HG02763 (cell line): ENCODE results near the gene KRTAP4-12.
"Not testable (repeated sequence)": the region's sequence is repeated elsewhere in the genome, so short reads cannot be mapped to it uniquely, and the experiment has no call there.

ENCODE experiments used
- ATAC-seq: cut with Tn5 transposase; IDR thresholded peaks from one replicate; pipeline ENCODE4 v1.9.1; 2021; ENCODE audit warnings: mild to moderate bottlenecking, moderate library complexity; ENCODE audit not compliant: unreplicated experiment

KRTAP4-12 gene

GRCh38 chr17:41127371-41127770 is 3.4 kb upstream of the KRTAP4-12 start:
- no peak for ATAC-seq

DNA sequence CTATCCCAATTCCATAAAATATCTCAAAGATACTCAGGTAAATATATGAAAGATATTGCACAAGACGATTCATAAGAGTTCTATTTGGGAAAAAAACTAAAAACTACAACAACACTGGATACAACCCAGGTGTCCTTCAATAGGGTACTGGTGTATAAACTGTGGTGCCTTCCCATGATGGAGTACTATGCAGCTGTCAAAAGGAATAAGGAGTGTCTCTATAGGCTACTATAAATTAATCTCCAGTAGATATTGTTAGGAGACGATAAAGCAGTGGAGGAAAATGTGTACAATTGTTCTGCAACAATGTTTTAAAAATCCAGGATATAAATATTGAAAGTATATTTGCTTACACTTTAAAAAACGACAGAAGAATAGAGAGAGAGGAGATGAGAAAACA is 2.4 kb upstream of the KRTAP4-12 start:
- ATAC-seq: no peak

DNA sequence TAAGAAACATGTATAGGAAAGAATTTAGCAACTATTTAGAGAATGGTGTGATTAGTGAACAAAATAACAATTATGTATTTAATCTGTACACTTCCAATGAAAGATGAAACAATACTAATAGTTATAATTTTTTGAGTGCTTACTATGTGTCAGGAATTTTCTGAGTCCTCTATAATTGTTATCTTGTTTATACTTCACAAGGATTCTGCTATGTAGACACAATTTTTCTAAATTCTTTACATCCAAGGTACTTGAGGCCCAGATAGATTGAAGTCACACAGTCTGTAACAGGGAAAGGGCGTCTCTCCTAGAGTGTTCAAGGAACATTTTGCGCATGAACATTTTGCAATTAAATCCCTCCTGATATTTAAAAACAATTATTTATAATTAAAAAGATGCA is 1.1 kb upstream of the KRTAP4-12 start:
- ATAC-seq: no peak

DNA sequence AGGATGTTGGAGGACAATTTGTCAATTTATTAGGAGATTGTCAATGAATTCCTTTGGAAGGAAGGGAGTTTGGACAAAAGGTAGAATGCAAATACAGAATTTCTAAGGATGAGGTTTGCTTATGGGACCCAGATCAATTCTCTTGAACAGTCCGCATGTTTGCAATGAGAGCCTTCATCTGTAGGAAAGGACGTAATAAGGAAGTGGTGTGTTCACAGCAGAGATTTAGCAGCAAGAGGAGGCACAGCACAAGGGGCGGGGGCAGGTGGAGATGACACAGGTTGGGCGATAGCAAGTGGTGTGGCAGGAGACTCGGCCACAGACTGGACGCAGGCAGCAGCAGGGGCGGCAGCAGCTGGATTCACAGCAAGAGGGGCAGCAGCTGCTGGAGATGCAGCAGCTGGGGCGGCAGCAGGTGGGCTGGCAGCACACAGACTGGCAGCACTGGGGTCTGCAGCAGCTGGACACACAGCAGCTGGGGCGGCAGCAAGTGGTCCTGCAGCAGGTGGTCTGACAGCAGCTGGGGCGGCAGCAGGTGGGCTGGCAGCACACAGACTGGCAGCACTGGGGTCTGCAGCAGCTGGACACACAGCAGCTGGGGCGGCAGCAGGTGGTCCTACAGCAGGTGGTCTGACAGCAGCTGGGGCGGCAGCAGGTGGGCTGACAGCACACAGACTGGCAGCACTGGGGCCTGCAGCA is 541 bp downstream of the KRTAP4-12 start:
- ATAC-seq: not testable (repeated sequence)

GRCh38 chr17:41121742-41122141 is 2.2 kb downstream of the KRTAP4-12 start:
- no peak for ATAC-seq

DNA sequence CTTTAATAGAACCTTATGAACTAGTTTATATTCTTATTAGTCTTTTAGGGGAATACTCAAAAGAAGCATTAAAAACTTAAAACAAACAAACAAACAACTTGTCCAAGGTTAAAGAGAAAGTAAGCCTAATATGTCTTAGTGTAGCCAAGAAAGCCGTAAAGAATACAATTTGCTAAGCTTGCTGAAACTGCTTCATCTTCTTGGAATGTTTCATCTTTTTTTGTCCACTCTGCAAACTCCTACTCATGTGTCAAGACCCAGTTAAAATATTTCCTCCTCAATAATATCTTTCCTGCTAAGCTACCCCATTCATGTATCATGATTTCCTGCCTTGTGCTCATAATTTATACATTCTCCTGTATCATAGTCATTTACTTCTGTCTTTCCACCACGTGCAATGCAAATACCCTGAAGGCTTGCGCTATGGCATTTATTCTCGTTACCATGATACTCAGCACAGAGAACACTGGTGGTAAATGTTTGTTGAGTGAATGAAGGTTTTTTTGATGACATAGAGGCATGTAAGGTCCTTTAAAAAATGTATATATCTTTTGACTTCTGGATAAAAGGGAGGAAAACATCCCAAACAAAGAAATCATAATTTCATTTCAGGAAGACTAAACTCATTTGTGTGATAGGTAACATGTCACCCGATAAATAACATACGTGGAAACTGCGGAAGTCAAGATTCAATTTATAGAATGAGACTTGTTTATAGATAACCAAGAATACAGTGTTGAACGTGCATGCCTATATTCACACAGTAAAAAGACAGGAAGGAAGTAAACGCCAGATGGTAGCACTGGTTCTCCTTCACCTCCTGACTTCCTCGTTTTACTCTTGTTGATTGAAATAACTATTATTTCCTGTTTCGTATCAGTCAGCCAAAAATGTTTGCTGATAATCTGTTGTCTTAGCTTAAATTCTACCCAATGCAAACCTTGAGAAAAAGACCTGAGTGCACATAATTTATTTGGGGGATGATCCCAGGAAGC is 4.0 kb downstream of the KRTAP4-12 start:
- not testable (repeated sequence) for ATAC-seq

- no peak for ATAC-seq
Measured at GRCh38 chr17:41118721-41119120, 5.3 kb downstream of the KRTAP4-12 start.

- not testable (repeated sequence) for ATAC-seq
Measured at GRCh38 chr17:41117846-41118386, 6.1 kb downstream of the KRTAP4-12 start, which contains the start of gene KRTAP4-11. KRTAP4-11 (minus strand) TSS chr17:41118373; CDS start chr17:41118315, 58 bp downstream.

DNA sequence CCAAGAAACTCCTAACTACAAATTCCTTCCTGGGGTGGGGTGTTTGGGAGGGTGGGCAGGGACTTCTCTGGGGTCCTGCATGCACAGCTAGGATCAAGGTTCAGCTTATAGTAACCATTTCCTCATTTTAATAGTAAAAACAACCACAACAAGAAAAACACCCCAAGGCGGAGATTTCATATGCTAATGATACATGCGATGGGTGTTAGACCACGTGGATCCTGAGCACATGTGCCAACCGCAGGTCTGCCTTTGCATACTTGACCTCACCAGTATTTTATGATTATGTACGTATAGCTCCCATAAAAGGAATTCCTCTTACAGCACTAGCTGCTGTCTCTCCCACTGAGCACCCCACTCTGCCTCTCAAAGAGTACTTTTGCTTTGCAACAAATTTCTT is 7.7 kb downstream of the KRTAP4-12 start:
- no peak for ATAC-seq

DNA sequence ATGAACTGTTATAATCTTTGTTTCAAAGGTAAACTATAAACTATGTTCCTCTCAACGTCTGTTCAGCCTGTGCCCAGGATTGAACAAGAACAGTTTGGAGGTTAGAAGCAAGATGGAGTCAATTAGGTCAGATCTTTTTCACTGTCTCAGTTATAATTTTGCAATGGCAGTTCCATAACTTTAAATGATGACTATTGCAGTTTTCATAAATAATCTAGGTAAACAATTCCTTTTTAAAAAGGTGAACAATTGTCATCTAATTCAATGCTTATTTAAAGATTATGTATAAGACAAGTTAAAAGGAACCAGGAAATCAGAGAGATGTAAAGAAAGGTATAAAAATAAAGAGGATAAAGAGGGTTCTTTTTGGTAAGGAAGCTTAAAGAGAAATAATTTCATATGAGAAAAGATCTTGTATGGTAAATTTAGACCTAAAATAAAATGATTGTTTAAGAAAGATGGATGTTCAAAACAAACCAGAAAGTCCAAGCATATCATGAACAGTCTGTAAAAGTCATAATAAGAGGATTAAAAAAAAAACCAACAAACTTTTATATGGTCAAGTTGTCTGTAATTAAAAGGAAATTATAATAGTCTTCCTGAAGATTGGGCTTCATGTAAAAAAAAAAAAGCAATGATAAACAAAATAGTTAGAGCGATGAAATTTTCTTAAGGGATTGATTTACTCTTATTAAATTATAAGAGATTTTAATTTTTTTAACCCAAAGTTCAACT is 12.7 kb downstream of the KRTAP4-12 start:
- no peak for ATAC-seq

DNA sequence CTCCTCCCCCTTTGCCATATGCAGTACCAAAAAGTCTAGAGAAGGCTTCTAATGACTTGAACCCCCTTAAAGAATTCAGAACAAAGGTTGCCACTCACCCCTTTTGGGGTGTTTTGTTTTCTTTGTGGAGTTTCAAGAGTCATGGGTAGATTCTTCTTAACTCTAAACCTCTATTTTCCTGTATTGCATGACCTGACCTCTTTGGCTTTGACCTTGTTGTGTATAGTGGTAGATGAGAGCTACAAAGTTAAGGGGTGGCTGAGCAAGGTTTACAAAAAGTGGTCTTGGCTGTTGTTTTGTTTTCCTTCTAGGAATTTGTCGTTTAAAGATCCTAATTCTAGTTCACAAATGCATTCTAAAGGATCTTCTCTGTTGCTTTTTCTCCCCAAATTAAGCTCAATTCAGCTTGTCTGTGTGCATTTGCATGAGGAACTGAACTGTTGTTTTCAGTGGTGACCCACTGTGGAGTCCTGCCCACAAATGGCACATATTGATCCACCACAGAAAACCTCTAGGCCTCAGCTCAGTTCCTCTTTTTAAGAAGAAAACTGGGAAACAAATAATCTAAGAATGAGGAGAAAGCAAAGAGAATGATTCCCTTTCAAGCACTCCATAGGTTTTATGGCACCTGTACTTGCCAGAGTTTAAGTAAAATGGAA is 15.1 kb downstream of the KRTAP4-12 start:
- not testable (repeated sequence) for ATAC-seq

- no peak for ATAC-seq
Measured at GRCh38 chr17:41107941-41108450, 16.0 kb downstream of the KRTAP4-12 start.

- ATAC-seq: not testable (repeated sequence)
Measured at GRCh38 chr17:41105347-41105746, 18.6 kb downstream of the KRTAP4-12 start, which contains the start of gene KRTAP4-9. KRTAP4-9 (plus strand) TSS chr17:41105389; CDS start chr17:41105389, 0 bp downstream.

DNA sequence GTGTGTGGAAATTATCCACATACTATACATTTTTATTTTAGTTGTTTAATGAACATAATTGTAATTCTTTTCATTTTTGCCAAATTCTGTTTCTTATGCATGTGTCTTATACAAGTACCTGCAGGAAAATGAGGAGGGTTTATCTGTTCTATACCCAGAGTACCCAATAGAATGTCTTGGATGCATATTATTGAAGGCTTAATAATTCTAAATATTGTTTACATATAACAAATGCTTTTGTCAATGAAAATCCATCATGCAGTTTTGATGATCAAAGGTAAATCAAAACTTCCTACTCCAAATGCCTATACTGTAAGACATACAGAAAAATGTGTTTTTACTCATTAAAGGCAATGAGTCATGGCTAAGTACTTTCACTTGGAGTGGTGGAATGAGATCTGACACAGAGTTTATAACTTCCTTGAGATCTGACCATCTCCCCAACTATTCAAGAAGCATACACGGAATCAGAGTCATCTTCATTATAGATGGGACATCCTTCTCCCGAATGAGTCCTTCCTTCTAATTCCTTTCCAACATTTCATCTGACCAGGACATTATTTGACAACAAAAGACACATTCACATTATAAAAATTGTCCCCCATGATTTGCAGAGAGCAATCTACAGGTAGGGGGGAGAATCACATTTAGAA is 19.5 kb downstream of the KRTAP4-12 start:
- not testable (repeated sequence) for ATAC-seq

- ATAC-seq: no peak
Measured at GRCh38 chr17:41103896-41104295, 20.1 kb downstream of the KRTAP4-12 start.

DNA sequence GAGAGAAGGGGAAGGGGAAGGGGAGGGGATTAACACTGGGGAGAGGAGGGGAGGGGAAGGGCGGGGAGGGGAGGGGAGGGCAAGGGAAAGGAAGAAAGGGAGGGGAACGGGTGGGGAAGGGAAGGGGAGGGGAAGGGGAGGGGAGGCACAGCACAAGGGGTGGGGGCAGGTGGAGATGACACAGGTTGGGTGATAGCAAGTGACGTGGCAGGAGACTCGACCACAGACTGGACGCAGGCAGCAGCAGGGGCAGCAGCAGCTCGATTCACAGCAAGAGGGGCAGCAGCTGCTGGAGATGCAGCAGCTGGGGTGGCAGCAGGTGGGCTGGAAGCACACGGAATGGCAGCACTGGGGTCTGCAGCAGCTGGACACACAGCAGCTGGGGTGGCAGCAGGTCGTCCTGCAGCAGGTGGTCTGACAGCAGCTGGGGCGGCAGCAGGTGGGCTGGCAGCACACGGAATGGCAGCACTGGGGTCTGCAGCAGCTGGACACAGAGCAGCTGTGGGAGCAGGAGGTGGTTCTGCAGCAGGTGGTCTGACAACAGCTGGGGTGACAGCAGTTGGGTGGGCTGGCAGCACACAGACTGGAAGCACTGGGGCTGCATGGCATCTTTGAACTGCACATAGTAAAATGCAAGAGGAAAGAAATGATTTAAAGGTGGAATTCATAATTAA is 22.3 kb downstream of the KRTAP4-12 start, which contains the start of gene KRTAP4-16:
KRTAP4-16 (minus strand) TSS at position 624 of the 674 bp plus-strand sequence; CDS start at position 624, 0 bp downstream.
- ATAC-seq: no peak

DNA sequence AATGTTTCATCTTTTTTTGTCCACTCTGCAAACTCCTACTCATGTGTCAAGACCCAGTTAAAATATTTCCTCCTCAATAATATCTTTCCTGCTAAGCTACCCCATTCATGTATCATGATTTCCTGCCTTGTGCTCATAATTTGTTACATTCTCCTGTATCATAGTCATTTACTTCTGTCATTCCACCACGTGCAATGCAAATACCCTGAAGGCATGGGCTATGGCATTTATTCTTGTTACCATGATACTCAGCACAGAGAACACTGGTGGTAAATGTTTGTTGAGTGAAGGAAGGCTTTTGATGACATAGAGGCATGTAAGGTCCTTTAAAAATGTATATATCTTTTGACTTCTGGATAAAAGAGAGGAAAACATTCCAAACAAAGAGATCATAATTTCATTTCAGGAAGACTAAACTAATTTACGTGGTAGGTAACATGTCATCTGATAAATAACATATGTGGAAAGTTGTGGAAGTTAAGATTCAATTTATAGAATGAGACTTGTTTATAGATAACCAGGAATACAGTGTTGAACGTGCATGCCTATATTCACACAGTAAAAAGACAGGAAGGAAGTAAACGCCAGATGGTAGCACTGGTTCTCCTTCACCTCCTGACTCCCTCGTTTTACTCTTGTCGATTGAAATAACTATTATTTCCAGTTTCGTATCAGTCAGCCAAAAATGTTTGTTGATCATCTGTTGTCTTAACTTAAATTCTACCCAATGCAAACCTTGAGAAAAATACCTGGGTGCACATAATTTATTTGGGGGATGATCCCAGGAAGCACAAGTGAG is 24.1 kb downstream of the KRTAP4-12 start:
- not testable (repeated sequence) for ATAC-seq

DNA sequence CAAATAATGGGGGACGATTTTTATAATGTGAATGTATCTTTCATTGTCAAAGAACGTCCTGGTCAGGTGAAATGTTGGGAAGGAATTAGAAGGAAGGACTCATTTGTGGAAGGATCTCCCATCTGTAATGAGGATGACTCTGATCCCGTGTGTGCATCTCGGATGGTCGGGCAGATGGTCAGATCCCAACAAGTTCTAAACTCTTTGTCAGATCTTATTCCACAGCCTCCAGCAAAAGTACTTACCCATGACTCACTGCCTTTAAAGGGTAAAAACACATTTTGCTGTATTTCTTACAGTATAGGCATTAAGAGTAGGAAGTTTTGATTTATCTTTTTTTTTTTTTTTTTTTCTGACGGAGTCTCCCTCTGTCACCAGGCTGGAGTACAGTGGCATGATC is 25.5 kb downstream of the KRTAP4-12 start:
- no peak for ATAC-seq
